Spleen (tissue), 11 donors: ENCODE data around the gene LGALS7. TPM values are rescaled to one million over a fixed set of nuclear protein-coding genes. Genes with fewer than 3 reads are reported as not detected.

Experiments used
- DNase-seq: peaks from one replicate; pipeline ENCODE4 v3.0.0-alpha.2; 2020
- H3K27ac ChIP-seq, 8 donors: fragments of 200-600 bp; sonication (generic) in 7 of 8; 1 replicate in 4 of 8; 2 replicates in 4 of 8; pipeline versions ENCODE4 v1.5.0 to v1.8.0; 2016 to 2021; ENCODE audit warnings: inconsistent platforms in 4 of 8, mild to moderate bottlenecking in 4 of 8, moderate library complexity in 1 of 8
- H3K27me3 ChIP-seq, 7 donors: fragments of 200-600 bp; sonication (generic) in 6 of 7; replicated peaks in 1 of 7; 1 replicate in 4 of 7; 2 replicates in 3 of 7; pipeline versions ENCODE4 v1.5.0 to v1.8.0; 2016 to 2021; ENCODE audit warnings: inconsistent platforms in 3 of 7, mild to moderate bottlenecking in 1 of 7
- H3K36me3 ChIP-seq, 6 donors: fragments of 200-600 bp; sonication (generic) in 5 of 6; 1 replicate in 4 of 6; 2 replicates in 2 of 6; pipeline versions ENCODE4 v1.5.0 to v1.8.0; 2016 to 2021; ENCODE audit warnings: inconsistent platforms in 2 of 6
- H3K4me1 ChIP-seq, 6 donors: fragments of 200-600 bp; sonication (generic) in 5 of 6; 1 replicate in 3 of 6; 2 replicates in 3 of 6; pipeline versions ENCODE4 v1.5.0 to v1.8.0; 2016 to 2021; ENCODE audit warnings: inconsistent platforms in 3 of 6
- H3K4me3 ChIP-seq, 8 donors: fragments of 200-600 bp; sonication (generic) in 7 of 8; 1 replicate in 4 of 8; 2 replicates in 4 of 8; pipeline versions ENCODE4 v1.5.0 to v1.8.0; 2016 to 2021; ENCODE audit warnings: inconsistent platforms in 4 of 8, mild to moderate bottlenecking in 4 of 8, moderate library complexity in 2 of 8
- H3K9me3 ChIP-seq, 8 donors: fragments of 200-600 bp; sonication (generic) in 7 of 8; 1 replicate in 4 of 8; 2 replicates in 4 of 8; pipeline versions ENCODE4 v1.5.0 to v1.8.0; 2016 to 2021; ENCODE audit warnings: inconsistent platforms in 4 of 8
- POLR2A ChIP-seq, 3 donors: fragments of 450-650 bp; IDR thresholded peaks; one replicate each; pipeline ENCODE4 v1.5.1; 2017; ENCODE audit warnings: antibody characterized with exemption in 3 of 3, mild to moderate bottlenecking in 1 of 3
- POLR2AphosphoS5 ChIP-seq, 3 donors: sonication (generic); formaldehyde crosslinking; IDR thresholded peaks; one replicate each; pipeline ENCODE4 v1.5.1; 2017; ENCODE audit warnings: antibody characterized with exemption in 3 of 3
- WGBS, 5 donors: extraction: QIAGEN DNeasy Blood & Tissue Kit in 3 of 5; methylation state at CpG; one replicate each; pipeline versions ENCODE4 v1.1.5 to v1.1.7; 2013 to 2018; 5-methylcytosine and 5-hydroxymethylcytosine counted together
- intact Hi-C: fragments of 100-400 bp; cut with DNase I; formaldehyde crosslinking; loops from one replicate; pipeline ENCODE4 v1.15.0; 2023; ENCODE audit warnings: low total_unique reads
- polyA plus RNA-seq, 3 donors: library from polyadenylated mRNA; stranded (reverse); fragments of 200-250 nt; gene quantifications; one replicate each; pipeline ENCODE4 v1.2.1, GENCODE V29; 2013
- total RNA-seq, 7 donors: library from RNA; depleted of rRNA in 3 of 7; stranded (reverse); fragments of >200 nt in 3 of 7; fragmentation: NEBNext Ultra II Directional in 4 of 7; extraction: Animal tissue kit (Norgen Biotek cat#: 25700) in 4 of 7; gene quantifications; one replicate each; pipeline versions ENCODE4 v1.1.0 to v1.2.1, GENCODE V29; 2016 to 2021
- TF ChIP-seq, protein P1 (sequence below), 11 experiments: fragments of 200-600 bp in 7 of 11; fragments of 450-650 bp in 4 of 11; sonication (generic) in 4 of 11; IDR thresholded peaks in 8 of 11; conservative IDR thresholded peaks in 3 of 11; 1 replicate in 7 of 11; 2 replicates in 4 of 11; pipeline versions ENCODE4 v1.4.0 to v1.8.0; 2016 to 2021; ENCODE audit warnings: antibody characterized with exemption in 11 of 11, inconsistent platforms in 4 of 11, mild to moderate bottlenecking in 1 of 11
- donor health status: healthy with polysubstance abuse.
- donor health status: DM: no; HTN: no; CAD: no; lungs with moderate emphysema.
- donor health status: DM: no; HTN: no; CAD: no.
- donor health status: Bipolar disorder and iron deficiency.
- donor health status: healthy.
- donor health status: DM: no; HTN: no; CAD: no.
- donor health status: DM: yes; HTN: yes; CAD: no.

Gene LGALS7
- total and polyA plus RNA-seq, 10 donors = 0.52 to 7.4 (median 4.7) TPM; not detected in 6

DNA sequence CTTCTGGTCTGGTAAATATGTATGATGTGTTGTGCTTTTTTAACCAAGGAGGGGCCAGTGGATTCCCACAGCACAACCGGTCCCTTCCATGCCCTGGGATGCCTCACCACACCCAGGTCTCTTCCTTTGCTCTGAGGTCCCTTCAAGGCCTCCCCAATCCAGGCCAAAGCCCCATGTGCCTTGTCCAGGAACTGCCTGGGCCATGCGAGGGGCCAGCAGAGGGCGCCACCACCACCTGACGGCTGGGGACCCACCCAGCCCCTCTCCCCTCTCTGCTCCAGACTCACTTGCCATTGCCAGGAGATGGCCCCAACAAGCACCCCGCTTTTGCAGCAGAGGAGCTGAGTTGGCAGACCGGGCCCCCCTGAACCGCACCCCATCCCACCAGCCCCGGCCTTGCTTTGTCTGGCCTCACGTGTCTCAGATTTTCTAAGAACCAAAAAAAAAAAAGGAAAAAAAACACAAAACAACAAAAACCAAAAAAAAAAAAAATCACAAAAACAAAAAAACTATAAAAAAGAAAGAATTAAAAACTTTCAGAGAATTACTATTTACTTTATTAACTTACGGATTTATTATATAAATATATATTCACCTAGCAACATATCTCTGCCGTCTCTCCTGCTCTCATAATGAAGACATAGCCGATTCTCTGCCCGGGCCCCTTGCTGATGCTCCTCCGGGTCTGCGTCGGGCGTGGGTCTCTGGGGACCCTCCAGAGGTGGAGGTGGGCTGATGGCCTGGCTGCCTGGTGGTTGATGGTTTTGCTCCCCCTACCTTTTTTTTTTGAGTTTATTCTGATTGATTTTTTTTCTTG lies 43.5 kb downstream of the LGALS7 start:
- peaks cover 41 to 99% (median 89%) of the 10 kb centered on the region in 6 donors for H3K4me1 ChIP-seq
- peak; percentile 93 for DNase-seq

DNA sequence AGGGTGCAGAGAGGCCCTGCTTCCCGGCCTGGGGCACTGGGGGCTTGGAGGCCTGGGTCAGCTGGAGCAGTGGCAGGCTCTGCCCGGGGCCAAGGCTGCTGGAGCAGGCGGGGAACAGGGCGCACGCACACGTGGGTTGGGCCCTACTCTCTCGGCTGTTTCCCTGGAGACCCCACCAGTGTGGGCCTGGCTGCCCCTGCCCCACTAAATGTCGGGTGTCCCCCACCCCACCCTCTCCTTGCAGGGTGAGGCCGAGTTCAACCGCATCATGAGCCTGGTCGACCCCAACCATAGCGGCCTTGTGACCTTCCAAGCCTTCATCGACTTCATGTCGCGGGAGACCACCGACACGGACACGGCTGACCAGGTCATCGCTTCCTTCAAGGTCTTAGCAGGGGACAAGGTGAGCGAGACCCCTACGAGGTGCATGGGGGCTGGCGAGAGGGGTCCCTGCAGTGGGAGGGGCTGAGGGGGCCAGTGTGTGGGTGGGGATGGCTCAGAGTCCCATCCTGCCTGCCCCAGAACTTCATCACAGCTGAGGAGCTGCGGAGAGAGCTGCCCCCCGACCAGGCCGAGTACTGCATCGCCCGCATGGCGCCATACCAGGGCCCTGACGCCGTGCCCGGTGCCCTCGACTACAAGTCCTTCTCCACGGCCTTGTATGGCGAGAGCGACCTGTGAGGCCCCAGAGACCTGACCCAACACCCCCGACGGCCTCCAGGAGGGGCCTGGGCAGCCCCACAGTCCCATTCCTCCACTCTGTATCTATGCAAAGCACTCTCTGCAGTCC lies 44.4 kb downstream of the LGALS7 start:
- Histone ChIP-seq H3K27me3 (no peaks in the 10 kb centered on the region), H3K36me3 (peaks cover 3 to 88% (median 68%) of the 10 kb centered on the region in 6 donors), H3K9me3 (no peaks in the 10 kb centered on the region), H3K4me3 (no peak overlapping the region), H3K27ac (peak overlapping the region; percentile 41 to 88 (median 76)), H3K4me1 (peaks cover 34 to 99% (median 83%) of the 10 kb centered on the region in 6 donors)
- peak; percentile 79 for DNase-seq
- intact Hi-C loops = no loop called here
- 76 to 85% (median 81%) methylated on average over 22 to 37 of the region's 37 CpGs for WGBS, 5 donors
- TF ChIP-seq POLR2A (IDR thresholded peaks at IDR 0.05) (no peak), POLR2AphosphoS5 (IDR thresholded peaks at IDR 0.05) (peak in 1 of 3 donors; percentile 49)

More for the DNA sequence above, 43.5 kb downstream of the LGALS7 start:
- H3K27ac ChIP-seq = peak overlapping the region in 7 of 8 donors; percentile 48 to 88 (median 85)
- H3K4me3 ChIP-seq = no peak overlapping the region
- H3K9me3 ChIP-seq = no peaks in the 10 kb centered on the region
- no peaks in the 10 kb centered on the region for H3K27me3 ChIP-seq
- 67 to 74% (median 71%) methylated on average over 14 to 17 of the region's 17 CpGs for WGBS, 5 donors
- TF ChIP-seq, protein P1, sequence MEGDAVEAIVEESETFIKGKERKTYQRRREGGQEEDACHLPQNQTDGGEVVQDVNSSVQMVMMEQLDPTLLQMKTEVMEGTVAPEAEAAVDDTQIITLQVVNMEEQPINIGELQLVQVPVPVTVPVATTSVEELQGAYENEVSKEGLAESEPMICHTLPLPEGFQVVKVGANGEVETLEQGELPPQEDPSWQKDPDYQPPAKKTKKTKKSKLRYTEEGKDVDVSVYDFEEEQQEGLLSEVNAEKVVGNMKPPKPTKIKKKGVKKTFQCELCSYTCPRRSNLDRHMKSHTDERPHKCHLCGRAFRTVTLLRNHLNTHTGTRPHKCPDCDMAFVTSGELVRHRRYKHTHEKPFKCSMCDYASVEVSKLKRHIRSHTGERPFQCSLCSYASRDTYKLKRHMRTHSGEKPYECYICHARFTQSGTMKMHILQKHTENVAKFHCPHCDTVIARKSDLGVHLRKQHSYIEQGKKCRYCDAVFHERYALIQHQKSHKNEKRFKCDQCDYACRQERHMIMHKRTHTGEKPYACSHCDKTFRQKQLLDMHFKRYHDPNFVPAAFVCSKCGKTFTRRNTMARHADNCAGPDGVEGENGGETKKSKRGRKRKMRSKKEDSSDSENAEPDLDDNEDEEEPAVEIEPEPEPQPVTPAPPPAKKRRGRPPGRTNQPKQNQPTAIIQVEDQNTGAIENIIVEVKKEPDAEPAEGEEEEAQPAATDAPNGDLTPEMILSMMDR (IDR thresholded peaks at IDR 0.05 in 8 of 11, conservative IDR thresholded peaks at IDR 0.05 in 3 of 11) = peak; percentile 68 to 90 (median 83)
- TF ChIP-seq POLR2A (IDR thresholded peaks at IDR 0.05) = no peak
- TF ChIP-seq POLR2AphosphoS5 (IDR thresholded peaks at IDR 0.05) = peak; percentile 50 to 76 (median 63)
- H3K36me3 ChIP-seq = peaks cover 3 to 78% (median 59%) of the 10 kb centered on the region in 6 donors
- intact Hi-C loops = no loop called here

DNA sequence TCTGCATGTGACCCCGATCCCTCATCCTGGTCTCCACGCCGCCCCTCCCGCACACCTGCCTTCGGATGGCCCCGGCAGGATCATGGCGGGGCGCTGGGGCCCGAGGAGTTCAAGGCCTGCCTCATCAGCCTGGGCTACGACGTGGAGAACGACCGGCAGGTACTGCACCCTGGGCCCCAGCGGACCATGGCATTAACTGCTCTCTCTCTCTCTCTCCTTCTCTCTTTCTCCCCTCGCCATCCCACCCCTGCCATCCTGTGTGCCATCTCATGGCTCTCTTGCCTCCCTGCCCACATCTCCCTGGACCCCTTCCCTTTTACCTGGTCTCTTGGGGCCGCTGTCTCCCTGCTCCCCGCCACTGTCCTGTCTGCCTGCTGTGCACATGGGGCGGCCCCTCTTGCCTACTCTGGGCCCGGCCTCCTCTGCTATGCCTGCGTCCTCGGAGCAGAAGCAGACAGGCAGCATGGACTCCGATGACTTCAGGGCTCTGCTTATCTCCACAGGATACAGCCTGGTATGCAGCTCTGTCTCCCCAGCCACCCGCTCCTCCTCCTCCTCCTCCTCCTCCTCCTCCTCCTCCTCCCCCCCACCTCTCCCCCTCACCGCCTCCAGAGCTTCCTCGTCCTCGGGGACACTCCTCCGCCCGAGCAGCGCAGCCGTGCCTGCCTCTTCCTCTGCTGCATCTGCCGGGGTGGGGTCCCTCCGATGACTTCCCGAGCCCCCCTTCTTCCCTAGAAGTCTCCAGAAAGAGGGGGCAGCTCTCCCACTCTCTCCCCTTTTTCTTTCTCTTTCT lies 45.3 kb downstream of the LGALS7 start:
- peak overlapping the region in 4 of 8 donors; percentile 9 to 35 (median 18) for H3K4me3 ChIP-seq
- peaks cover 29 to 99% (median 78%) of the 10 kb centered on the region in 6 donors for H3K4me1 ChIP-seq
- H3K36me3 ChIP-seq = peaks cover 3 to 96% (median 77%) of the 10 kb centered on the region in 6 donors
- DNase-seq = peak; percentile 70
- WGBS, 5 donors = 57 to 69% (median 64%) methylated on average over 30 to 33 of the region's 33 CpGs
- H3K27ac ChIP-seq = peak overlapping the region; percentile 41 to 88 (median 80)
- no peaks in the 10 kb centered on the region for H3K9me3 ChIP-seq
- TF ChIP-seq POLR2AphosphoS5 (IDR thresholded peaks at IDR 0.05) (peak; percentile 48 to 72 (median 53)), POLR2A (IDR thresholded peaks at IDR 0.05) (no peak)
- intact Hi-C loops = no loop called here
- no peaks in the 10 kb centered on the region for H3K27me3 ChIP-seq

DNA sequence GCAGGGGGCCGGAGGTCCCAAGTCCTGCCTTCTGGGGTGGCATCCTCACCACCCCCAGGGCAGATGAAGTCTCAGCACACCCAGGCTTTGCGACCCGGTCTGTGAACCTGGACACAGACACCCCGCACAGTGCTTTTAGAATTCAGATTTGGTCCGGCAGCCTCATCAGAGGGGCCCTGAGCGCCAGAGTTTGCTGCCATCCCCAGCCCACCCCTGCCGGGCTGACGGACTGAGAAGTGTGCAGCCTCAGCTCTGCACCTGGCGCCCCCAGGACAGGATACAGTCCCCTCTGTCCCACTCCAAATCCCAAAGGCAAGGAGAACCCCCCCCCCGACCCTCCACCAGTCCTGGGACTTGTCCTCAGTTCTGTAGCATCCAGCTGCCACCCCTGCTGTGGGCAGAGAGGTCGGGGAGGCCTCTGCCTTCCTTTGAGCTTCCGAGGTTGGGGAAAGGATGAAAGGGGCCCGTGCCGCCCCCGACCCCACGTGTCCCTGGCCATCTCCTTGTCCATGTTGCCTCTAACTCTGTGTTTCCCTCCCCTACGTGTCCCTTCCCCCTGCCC lies 45.9 kb downstream of the LGALS7 start:
- Histone ChIP-seq H3K4me1 (peaks cover 29 to 99% (median 75%) of the 10 kb centered on the region in 6 donors), H3K9me3 (no peaks in the 10 kb centered on the region), H3K36me3 (peaks cover 3 to 100% (median 84%) of the 10 kb centered on the region in 6 donors), H3K4me3 (peak overlapping the region in 4 of 8 donors; percentile 9 to 35 (median 18)), H3K27me3 (no peaks in the 10 kb centered on the region), H3K27ac (peak overlapping the region; percentile 51 to 88 (median 80))
- TF ChIP-seq, protein P1 (IDR thresholded peaks at IDR 0.05 in 8 of 11, conservative IDR thresholded peaks at IDR 0.05 in 3 of 11) = no peak
- TF ChIP-seq POLR2AphosphoS5 (IDR thresholded peaks at IDR 0.05) (no peak), POLR2A (IDR thresholded peaks at IDR 0.05) (no peak)
- WGBS, 5 donors = 82 to 88% (median 84%) methylated on average over 10 to 17 of the region's 17 CpGs
- intact Hi-C loops = no loop called here
- DNase-seq = peak; percentile 70
